ENCODE data around the gene GPR143.
"Not testable (repeated sequence)": the region's sequence is repeated elsewhere in the genome, so short reads cannot be mapped to it uniquely, and the experiment has no call there.

Gene GPR143

GRCh38 chrX:9770319-9770718 is 4.7 kb upstream of the GPR143 start:
- peaks cover 0 to 5% (median 0%) of the 10 kb centered on the region in 5 donors for H3K4me1 ChIP-seq (ENCODE audit: control insufficient read depth in 5 of 5, insufficient read depth in 5 of 5, low read length in 5 of 5)
- no peak overlapping the region for H3K27ac ChIP-seq (ENCODE audit: low read depth, low read length)
- H3K9ac ChIP-seq (ENCODE audit: low read length in 5 of 5): no peak overlapping the region
- no peak overlapping the region for H3K4me3 ChIP-seq (ENCODE audit: low read depth in 1 of 5, low read length in 5 of 5)
- H3K27me3 ChIP-seq (ENCODE audit: control insufficient read depth in 5 of 5, insufficient read depth in 4 of 5, low read length in 5 of 5): peaks cover 4 to 26% (median 16%) of the 10 kb centered on the region in 5 donors
- H3K9me3 ChIP-seq (ENCODE audit: control insufficient read depth in 5 of 5, low read length in 5 of 5): peaks cover 0 to 2% (median 0%) of the 10 kb centered on the region in 5 donors
- H3K36me3 ChIP-seq (ENCODE audit: control insufficient read depth in 5 of 5, insufficient read depth in 5 of 5, low read length in 5 of 5): no peaks in the 10 kb centered on the region

DNA sequence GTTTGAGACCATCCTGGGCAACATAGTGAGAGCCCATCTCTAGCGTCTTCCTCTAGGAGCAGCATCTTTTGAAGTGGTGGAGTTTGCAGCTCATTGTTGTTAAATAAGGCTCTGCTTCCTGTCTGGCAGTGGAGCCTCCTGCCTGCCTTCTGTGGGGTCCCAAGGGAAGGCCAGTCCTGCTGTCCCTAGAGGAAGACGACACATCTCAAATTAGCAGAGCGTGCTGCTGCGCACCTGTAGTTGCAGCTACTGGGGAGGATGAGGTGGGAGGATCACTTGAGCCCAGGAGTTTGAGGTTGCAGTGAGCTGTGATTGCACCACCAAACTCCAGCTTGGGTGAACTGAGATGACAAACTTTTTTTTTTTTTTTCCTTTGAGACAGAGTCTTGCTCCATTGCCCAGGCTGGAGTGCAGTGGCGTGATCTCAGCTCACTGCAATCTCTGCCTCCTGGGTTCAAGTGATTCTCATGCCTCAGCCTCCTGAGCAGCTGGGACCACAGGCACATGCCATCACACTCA is 2.7 kb upstream of the GPR143 start:
- H3K36me3 ChIP-seq (ENCODE audit: control insufficient read depth in 5 of 5, insufficient read depth in 5 of 5, low read length in 5 of 5): not testable (repeated sequence)

DNA sequence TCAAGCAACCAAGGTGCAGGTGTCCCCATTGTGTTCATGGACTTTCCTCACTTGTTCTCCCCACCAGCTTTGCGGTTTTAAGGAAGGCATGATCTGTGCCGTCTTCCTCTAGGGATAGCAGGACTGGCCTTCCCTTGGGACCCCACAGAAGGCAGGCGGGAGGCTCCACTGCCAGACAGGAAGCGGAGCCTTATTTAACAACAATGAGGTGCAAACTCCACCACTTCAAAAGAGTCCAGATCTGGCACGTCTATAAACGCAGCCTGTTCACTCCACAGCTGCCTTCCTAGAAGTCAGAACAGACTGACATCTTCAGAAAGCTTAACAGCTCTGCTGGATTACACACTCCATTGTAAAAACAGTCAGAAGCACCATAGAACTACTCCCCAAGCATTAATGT is 1.7 kb upstream of the GPR143 start:
- no peak overlapping the region for H3K4me3 ChIP-seq (ENCODE audit: low read depth in 1 of 5, low read length in 5 of 5)
- no peaks in the 10 kb centered on the region for H3K36me3 ChIP-seq (ENCODE audit: control insufficient read depth in 5 of 5, insufficient read depth in 5 of 5, low read length in 5 of 5)
- H3K9me3 ChIP-seq (ENCODE audit: control insufficient read depth in 5 of 5, low read length in 5 of 5): peaks cover 0 to 2% (median 0%) of the 10 kb centered on the region in 5 donors
- H3K27ac ChIP-seq (ENCODE audit: low read depth, low read length): no peak overlapping the region
- H3K27me3 ChIP-seq (ENCODE audit: control insufficient read depth in 5 of 5, insufficient read depth in 4 of 5, low read length in 5 of 5): peaks cover 12 to 45% (median 16%) of the 10 kb centered on the region in 5 donors
- H3K9ac ChIP-seq (ENCODE audit: low read length in 5 of 5): no peak overlapping the region
- peaks cover 0 to 5% (median 0%) of the 10 kb centered on the region in 5 donors for H3K4me1 ChIP-seq (ENCODE audit: control insufficient read depth in 5 of 5, insufficient read depth in 5 of 5, low read length in 5 of 5)

More for the DNA sequence above, 2.7 kb upstream of the GPR143 start:
- not testable (repeated sequence) for H3K4me1 ChIP-seq (ENCODE audit: control insufficient read depth in 5 of 5, insufficient read depth in 5 of 5, low read length in 5 of 5); H3K9me3 ChIP-seq (ENCODE audit: control insufficient read depth in 5 of 5, low read length in 5 of 5); H3K4me3 ChIP-seq (ENCODE audit: low read depth in 1 of 5, low read length in 5 of 5); H3K9ac ChIP-seq (ENCODE audit: low read length in 5 of 5); H3K27ac ChIP-seq (ENCODE audit: low read depth, low read length)
- H3K27me3 ChIP-seq (ENCODE audit: control insufficient read depth in 5 of 5, insufficient read depth in 4 of 5, low read length in 5 of 5): peaks cover 6 to 38% (median 16%) of the 10 kb centered on the region in 5 donors

GRCh38 chrX:9765072-9765736 is 443 bp downstream of the GPR143 start:
- H3K27me3 ChIP-seq (ENCODE audit: control insufficient read depth in 5 of 5, insufficient read depth in 4 of 5, low read length in 5 of 5): peaks cover 12 to 40% (median 12%) of the 10 kb centered on the region in 5 donors
- no peak overlapping the region for H3K4me3 ChIP-seq (ENCODE audit: low read depth in 1 of 5, low read length in 5 of 5)
- H3K27ac ChIP-seq (ENCODE audit: low read depth, low read length): no peak overlapping the region
- H3K9me3 ChIP-seq (ENCODE audit: control insufficient read depth in 5 of 5, low read length in 5 of 5): no peaks in the 10 kb centered on the region
- H3K9ac ChIP-seq (ENCODE audit: low read length in 5 of 5): no peak overlapping the region
- H3K36me3 ChIP-seq (ENCODE audit: control insufficient read depth in 5 of 5, insufficient read depth in 5 of 5, low read length in 5 of 5): no peaks in the 10 kb centered on the region
- H3K4me1 ChIP-seq (ENCODE audit: control insufficient read depth in 5 of 5, insufficient read depth in 5 of 5, low read length in 5 of 5): peaks cover 0 to 5% (median 0%) of the 10 kb centered on the region in 5 donors

DNA sequence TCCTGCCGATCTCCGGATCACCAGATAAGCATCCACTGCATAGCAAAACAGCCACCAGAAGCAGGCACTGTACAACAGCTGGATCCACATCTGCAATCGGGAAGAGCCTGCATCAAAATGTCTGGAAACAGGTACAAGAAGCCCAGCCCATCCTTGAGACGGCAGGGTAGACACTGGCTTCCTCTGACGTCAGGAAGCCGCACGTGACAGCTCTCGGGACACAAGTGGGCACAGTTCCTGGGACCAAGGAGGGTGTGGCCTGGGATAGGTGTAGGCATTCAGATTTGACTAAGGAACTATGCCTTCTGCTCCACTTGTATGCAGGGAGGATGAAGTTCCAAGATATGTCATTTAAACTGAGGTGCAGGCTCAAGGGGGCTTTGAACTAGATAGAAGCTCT is 6.3 kb downstream of the GPR143 start:
- Histone ChIP-seq H3K27ac (ENCODE audit: low read depth, low read length) (no peak overlapping the region), H3K9me3 (ENCODE audit: control insufficient read depth in 5 of 5, low read length in 5 of 5) (peaks cover 2 to 22% (median 14%) of the 10 kb centered on the region in 5 donors), H3K4me1 (ENCODE audit: control insufficient read depth in 5 of 5, insufficient read depth in 5 of 5, low read length in 5 of 5) (no peaks in the 10 kb centered on the region), H3K36me3 (ENCODE audit: control insufficient read depth in 5 of 5, insufficient read depth in 5 of 5, low read length in 5 of 5) (no peaks in the 10 kb centered on the region), H3K9ac (ENCODE audit: low read length in 5 of 5) (no peak overlapping the region), H3K4me3 (ENCODE audit: low read depth in 1 of 5, low read length in 5 of 5) (no peak overlapping the region), H3K27me3 (ENCODE audit: control insufficient read depth in 5 of 5, insufficient read depth in 4 of 5, low read length in 5 of 5) (peaks cover 3 to 21% (median 6%) of the 10 kb centered on the region in 5 donors)

- Histone ChIP-seq H3K4me3 (ENCODE audit: low read depth in 1 of 5, low read length in 5 of 5) (no peak overlapping the region), H3K27ac (ENCODE audit: low read depth, low read length) (no peak overlapping the region), H3K9ac (ENCODE audit: low read length in 5 of 5) (no peak overlapping the region), H3K36me3 (ENCODE audit: control insufficient read depth in 5 of 5, insufficient read depth in 5 of 5, low read length in 5 of 5) (no peaks in the 10 kb centered on the region), H3K27me3 (ENCODE audit: control insufficient read depth in 5 of 5, insufficient read depth in 4 of 5, low read length in 5 of 5) (peaks cover 0 to 9% (median 5%) of the 10 kb centered on the region in 5 donors), H3K4me1 (ENCODE audit: control insufficient read depth in 5 of 5, insufficient read depth in 5 of 5, low read length in 5 of 5) (no peaks in the 10 kb centered on the region), H3K9me3 (ENCODE audit: control insufficient read depth in 5 of 5, low read length in 5 of 5) (peaks cover 2 to 22% (median 14%) of the 10 kb centered on the region in 5 donors)
Observed at GRCh38 chrX:9758021-9758638, 7.5 kb downstream of the GPR143 start.

DNA sequence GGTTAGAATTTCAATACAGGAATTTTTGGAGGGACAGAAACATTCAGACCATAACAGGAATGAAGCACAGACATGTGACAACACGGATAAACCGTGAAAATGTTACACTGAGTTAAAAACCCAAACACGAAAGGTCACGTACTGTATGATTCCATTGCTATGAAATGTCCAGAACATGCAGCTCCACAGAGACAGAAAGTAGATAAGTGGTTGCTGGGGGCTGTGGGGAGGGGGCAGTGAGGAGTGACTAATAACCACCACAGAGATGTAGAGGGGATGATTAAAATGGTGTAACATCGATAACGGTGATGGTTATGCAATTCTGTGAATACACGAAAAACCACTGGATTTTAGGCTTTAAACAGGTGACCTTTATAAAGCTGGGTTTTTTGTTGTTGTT is 8.3 kb downstream of the GPR143 start:
- no peak overlapping the region for H3K4me3 ChIP-seq (ENCODE audit: low read depth in 1 of 5, low read length in 5 of 5)
- H3K27me3 ChIP-seq (ENCODE audit: control insufficient read depth in 5 of 5, insufficient read depth in 4 of 5, low read length in 5 of 5): peaks cover 0 to 5% (median 3%) of the 10 kb centered on the region in 5 donors
- no peak overlapping the region for H3K9ac ChIP-seq (ENCODE audit: low read length in 5 of 5)
- peaks cover 2 to 22% (median 14%) of the 10 kb centered on the region in 5 donors for H3K9me3 ChIP-seq (ENCODE audit: control insufficient read depth in 5 of 5, low read length in 5 of 5)
- H3K4me1 ChIP-seq (ENCODE audit: control insufficient read depth in 5 of 5, insufficient read depth in 5 of 5, low read length in 5 of 5): no peaks in the 10 kb centered on the region
- H3K27ac ChIP-seq (ENCODE audit: low read depth, low read length): no peak overlapping the region
- H3K36me3 ChIP-seq (ENCODE audit: control insufficient read depth in 5 of 5, insufficient read depth in 5 of 5, low read length in 5 of 5): no peaks in the 10 kb centered on the region

DNA sequence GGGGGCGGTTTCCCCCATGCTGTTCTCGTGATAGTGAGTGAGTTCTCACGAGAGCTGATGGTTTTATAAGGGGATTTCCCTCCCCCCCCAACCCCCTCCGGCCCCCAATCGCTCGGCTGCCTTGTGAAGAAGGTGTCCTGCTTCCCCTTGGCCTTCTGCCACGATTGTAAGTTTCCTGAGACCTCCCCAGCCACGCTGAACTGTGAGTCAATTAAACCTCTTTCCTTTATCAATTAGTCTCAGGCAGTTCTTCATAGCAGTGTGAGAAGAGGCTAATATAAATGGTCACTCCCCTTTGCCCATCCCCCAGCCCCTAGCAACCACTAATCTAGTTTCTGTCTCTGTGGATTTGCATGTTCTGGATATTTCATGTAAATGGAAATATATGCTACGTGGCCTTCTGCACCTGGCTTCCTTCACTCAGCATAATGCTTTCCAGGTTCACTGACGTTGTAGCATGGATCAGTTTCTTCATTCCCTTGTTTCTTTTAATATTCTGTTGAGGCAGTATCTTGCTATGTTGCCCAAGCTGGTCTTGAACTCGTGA is 16.4 kb downstream of the GPR143 start:
- peaks cover 0 to 5% (median 0%) of the 10 kb centered on the region in 5 donors for H3K9me3 ChIP-seq (ENCODE audit: control insufficient read depth in 5 of 5, low read length in 5 of 5)
- H3K27me3 ChIP-seq (ENCODE audit: control insufficient read depth in 5 of 5, insufficient read depth in 4 of 5, low read length in 5 of 5): peaks cover 0 to 8% (median 4%) of the 10 kb centered on the region in 5 donors
- no peak overlapping the region for H3K9ac ChIP-seq (ENCODE audit: low read length in 5 of 5)
- H3K4me3 ChIP-seq (ENCODE audit: low read depth in 1 of 5, low read length in 5 of 5): no peak overlapping the region
- peaks cover 0 to 13% (median 0%) of the 10 kb centered on the region in 5 donors for H3K4me1 ChIP-seq (ENCODE audit: control insufficient read depth in 5 of 5, insufficient read depth in 5 of 5, low read length in 5 of 5)
- no peaks in the 10 kb centered on the region for H3K36me3 ChIP-seq (ENCODE audit: control insufficient read depth in 5 of 5, insufficient read depth in 5 of 5, low read length in 5 of 5)
- no peak overlapping the region for H3K27ac ChIP-seq (ENCODE audit: low read depth, low read length)

- Histone ChIP-seq H3K9ac (ENCODE audit: low read length in 5 of 5) (no peak overlapping the region), H3K36me3 (ENCODE audit: control insufficient read depth in 5 of 5, insufficient read depth in 5 of 5, low read length in 5 of 5) (no peaks in the 10 kb centered on the region), H3K27me3 (ENCODE audit: control insufficient read depth in 5 of 5, insufficient read depth in 4 of 5, low read length in 5 of 5) (peaks cover 0 to 13% (median 4%) of the 10 kb centered on the region in 5 donors), H3K4me3 (ENCODE audit: low read depth in 1 of 5, low read length in 5 of 5) (no peak overlapping the region), H3K27ac (ENCODE audit: low read depth, low read length) (no peak overlapping the region), H3K9me3 (ENCODE audit: control insufficient read depth in 5 of 5, low read length in 5 of 5) (peaks cover 0 to 5% (median 0%) of the 10 kb centered on the region in 5 donors), H3K4me1 (ENCODE audit: control insufficient read depth in 5 of 5, insufficient read depth in 5 of 5, low read length in 5 of 5) (peaks cover 0 to 13% (median 0%) of the 10 kb centered on the region in 5 donors)
Observed at GRCh38 chrX:9747644-9748043, 18.0 kb downstream of the GPR143 start.

Data from subcutaneous abdominal adipose tissue (tissue), 5 donors.